HG02571 (cell line): Measurements from ENCODE around the gene BABAM1.

Experiments
- ATAC-seq: cut with Tn5 transposase; IDR thresholded peaks from one replicate; pipeline ENCODE4 v1.9.1; 2021; ENCODE audit warnings: mild to moderate bottlenecking, moderate library complexity; ENCODE audit not compliant: unreplicated experiment

BABAM1 gene

DNA sequence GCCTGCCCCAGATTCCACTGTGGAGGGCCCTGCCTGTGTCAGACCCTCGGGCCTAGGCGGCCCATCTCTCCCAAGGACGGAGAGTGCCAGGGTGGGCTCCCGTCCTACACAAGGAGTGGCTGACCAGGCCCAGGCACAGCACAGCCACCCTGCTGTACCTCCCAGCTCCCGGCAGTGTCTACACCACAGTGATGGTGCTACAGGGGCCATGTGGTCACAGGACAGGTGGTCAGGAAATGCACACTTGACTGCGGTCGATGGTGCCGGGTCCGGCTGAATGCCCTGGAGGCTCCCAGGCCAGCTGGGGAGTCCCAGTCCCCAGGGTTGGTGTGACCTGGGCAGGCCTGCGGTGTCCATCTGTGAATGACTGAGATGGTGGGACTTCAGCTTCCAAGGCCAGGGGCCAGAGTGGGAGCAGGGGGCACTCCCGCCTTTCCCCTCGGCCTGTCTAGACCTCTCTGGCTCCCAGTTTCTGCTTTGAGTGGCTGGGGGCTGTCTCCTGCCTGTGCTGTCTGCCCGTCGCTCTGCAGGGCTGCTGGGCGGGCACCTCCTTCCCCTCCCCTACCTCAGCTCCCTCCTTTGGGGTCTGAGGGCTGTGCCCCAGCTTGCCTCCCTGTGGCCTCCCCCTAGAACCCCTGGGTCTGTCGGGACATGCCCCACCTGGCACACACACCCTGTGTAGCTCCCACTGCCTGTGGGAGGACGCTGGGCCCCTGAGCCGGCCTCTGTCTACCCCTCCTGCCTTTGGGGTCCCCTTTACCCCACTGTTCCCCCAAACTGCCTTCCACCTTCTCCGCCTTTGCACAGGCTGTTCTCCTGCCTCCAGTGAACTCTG is 54.6 kb downstream of the BABAM1 start:
- ATAC-seq, result no peak

GRCh38 chr19:17322854-17323253 is 55.6 kb downstream of the BABAM1 start:
- no peak for ATAC-seq

GRCh38 chr19:17323300-17323963 is 56.2 kb downstream of the BABAM1 start:
- no peak for ATAC-seq

- ATAC-seq, result no peak
These were observed 56.7 kb downstream of the BABAM1 start for GRCh38 chr19:17323964-17324332.

DNA sequence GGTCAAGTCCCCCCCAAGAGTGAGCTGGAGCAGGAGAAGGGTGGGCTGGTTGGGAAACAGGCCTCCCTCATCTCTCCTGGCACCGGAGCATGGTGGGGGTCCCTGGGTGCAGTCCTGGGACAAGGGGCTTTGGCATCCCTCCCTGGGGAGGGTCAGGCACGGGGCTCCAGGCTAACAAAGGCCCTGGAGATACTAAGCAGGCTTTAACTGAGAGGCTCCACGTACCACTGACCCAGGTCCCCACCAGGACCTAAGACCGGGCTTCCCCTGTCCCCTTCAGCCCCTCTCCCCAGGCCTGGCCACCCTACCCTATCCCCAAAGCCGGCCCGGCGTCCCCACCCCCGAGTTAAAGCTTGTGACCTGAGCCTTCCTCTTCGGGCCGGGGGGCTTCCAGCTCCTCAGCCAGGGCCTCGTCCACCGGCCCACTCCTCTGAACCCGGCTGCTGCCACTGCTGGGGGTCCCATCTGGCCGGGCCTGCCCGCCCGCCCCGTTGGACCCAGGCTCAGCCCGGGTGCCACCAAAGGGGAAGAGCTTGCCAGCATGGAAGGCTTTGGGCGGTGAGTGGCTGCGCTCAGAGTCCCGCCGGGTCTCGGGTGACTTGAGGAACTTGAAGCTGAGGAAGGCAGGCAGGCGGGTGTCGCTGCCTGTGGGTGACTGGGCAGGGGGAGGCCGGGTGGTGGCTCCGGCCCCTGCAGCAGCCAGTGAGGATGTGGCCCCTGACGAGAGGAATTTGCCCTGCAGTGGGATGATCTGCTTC is 57.3 kb downstream of the BABAM1 start:
- no peak for ATAC-seq

GRCh38 chr19:17325133-17325532 is 57.9 kb downstream of the BABAM1 start:
- ATAC-seq, result no peak

GRCh38 chr19:17325881-17326594 is 58.8 kb downstream of the BABAM1 start:
- ATAC-seq, result no peak

GRCh38 chr19:17326595-17326966 is 59.3 kb downstream of the BABAM1 start:
- no peak for ATAC-seq

GRCh38 chr19:17327068-17327653 is 59.9 kb downstream of the BABAM1 start:
- ATAC-seq, result no peak

GRCh38 chr19:17327654-17328516 is 60.6 kb downstream of the BABAM1 start:
- no peak for ATAC-seq
